ENCODE measurements around the gene MARCHF11.

The MARCHF11 gene

DNA sequence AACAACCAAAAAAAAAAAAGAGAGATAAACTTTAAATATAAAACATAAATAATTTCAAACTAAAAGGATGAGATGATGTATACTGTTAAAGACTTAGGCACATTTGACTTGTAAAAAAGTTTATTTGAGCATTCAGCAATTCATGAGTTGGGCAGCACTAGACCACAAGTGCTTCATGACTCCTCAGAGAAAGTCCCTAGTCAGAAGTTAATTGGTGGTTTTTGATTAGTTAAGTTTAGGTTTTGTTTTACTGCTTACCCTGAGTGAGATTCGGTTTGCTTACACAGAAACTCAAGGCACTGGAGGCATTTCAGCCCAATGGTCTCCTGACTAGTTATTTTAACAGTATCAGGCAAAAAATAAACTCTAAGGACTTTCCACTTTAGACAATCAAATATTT lies 129.2 kb downstream of the MARCHF11 start:
- DNase-seq = no peak

DNA sequence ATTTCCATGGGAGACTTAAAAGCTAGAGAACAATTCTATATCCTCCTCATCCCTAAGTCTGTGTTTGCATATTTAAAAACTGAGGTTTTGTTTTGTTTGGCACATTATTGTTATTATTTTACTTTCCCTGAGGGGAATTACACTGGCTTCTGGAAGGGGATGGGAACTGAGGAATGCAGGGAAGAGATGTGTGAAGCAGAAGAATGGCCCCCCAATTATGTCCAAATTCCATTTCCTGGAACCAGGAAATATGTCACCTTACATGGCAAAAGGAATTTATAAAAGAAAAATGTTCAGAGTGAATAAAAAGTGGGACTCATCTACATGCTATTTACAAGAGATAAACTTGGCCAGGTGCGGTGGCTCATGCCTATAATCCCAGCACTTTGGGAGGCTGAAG lies 129.8 kb downstream of the MARCHF11 start:
- DNase-seq = no peak

DNA sequence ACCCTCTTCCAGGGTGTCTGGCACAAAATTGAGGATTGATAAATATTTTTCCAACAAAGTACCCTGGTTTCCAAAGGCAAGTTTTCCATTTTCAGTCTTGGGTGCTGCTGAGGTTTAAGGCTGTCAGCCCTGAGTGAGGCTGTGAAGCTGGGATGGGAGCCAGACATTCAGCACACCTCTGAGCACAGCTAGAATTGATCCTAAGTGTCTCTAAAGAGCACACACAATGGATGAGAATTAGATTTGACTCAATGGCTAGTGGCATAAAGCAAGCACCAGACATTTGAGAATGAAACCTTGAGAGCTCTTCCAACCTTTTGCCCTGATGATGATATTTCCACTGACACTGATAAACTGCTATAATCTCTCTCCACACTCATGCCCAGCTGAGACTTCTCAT lies 131.5 kb downstream of the MARCHF11 start:
- no peak for DNase-seq

DNA sequence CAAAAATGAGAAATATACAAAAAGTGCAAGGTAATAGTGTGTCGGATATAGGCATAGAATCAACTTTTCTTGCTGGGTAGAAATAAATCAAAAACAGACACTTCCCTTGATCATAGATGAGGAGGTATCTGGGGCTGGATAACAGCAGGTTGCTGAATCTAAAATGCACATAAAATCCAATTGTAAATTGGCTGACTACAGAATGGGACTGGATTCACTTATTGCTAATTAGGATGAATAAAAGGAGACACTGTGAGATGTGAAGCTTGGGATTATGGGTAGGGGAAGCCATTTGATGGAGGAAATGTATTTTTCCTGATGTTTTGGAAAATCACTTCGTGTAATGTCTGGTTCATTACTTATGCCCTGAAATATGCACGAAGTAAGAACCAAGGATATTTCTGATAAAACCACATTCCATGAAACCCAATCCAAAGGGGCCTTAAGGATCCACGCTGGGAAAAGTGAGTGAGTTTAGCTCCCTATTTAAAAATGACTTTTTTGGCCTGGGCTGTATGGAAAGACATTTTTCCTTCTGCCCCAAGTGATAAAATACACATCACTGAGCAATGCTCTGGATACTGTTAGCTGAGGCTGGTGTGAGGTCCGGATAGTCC lies 136.1 kb downstream of the MARCHF11 start:
- no peak for DNase-seq

DNA sequence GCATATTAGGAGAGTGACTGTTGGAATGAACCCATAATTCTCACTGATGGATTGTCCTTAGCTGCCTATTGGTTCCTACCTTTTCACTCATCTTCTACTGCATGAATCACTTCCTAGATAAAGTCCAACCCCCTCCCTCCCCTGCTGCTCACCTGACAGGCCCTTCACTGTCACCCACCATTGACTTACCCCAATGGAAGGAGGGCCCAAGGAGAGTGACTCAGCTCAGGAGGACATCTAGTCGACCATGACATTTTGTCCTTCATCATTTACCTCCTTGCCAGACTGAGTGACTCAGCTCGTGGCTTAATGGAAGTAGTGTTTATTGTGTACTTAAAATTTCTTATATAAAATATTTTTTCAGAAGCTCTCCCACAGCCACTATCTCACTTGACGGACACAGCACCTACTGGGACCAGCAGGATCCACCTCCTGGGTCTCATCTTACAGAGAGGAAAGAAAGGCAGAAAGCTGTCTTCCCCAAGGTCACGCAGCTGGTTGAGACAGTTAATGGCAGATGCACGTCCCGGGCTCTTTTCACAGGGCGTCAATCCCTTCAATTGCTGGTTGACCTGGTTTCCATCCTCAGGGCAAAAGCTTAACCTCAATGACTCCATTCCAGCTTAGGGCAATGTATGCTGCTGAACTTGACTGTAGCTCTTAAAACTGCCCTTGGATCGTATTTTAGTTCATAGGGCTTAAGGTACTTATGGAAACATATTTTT lies 142.3 kb downstream of the MARCHF11 start:
- DNase-seq = no peak

DNA sequence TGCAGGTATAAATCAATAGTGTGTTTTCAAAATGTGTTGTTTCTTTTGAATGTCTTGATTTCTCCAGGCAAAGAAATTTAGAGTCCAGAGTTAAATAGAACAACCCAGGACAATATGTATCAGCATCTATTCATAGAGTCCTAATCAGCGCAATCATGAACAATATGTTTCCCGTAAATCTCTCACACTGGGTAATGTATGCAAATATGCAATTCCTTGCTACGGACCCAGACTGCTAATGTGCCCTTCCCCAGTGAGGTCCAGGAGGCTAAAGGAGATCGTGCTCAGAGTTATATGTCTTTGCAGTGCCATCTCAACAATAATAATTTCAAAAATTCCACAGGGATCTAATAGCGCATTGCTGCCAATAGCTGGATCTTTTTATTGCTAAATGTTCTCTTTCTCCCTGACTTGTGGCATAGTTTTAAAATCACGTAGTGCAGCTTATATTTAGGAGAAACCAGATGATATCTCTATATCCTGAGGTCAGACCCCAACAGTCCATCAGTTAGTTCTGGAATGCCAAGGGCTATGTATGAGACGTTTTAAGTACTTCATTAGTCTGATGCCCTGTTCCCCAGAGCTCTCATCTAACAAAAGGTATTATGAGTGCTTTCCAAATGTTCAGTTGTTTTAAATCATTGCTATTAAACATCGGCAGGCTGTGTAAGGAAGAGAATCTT lies 145.1 kb downstream of the MARCHF11 start:
- no peak for DNase-seq

DNA sequence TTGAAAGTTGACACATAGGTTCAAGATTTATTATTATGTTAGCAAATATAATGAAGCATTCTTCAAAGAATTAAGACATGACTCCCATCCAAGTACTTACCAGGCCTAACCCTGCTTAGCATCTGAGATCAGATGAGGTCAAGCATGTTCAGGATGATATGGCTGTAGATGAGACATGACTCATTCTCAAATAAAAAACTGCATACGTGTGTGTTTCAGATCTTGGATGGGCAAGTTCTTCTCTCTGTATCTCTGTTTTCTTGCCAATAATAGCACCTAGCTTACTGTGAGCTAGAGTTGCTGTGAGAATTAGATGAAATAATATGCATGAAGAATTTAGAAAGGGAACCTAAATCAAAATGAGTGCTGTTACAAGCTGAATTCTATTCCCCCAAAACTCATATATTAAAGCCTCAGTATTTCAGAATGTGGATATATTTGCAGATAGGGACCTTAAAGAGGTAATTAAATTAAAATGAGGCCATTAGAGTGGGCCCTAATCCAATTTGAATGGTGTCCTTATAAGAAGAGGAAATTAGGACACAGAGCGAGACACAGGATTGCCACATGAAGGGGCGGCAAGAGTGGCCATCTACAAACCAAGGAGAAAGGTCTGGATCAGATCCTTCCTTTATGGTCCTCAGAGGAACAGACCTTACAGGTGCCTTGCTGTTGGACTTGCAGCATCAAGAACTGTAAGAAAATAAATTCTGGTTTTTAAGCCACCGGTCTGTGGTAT lies 146.2 kb downstream of the MARCHF11 start:
- DNase-seq = no peak

DNA sequence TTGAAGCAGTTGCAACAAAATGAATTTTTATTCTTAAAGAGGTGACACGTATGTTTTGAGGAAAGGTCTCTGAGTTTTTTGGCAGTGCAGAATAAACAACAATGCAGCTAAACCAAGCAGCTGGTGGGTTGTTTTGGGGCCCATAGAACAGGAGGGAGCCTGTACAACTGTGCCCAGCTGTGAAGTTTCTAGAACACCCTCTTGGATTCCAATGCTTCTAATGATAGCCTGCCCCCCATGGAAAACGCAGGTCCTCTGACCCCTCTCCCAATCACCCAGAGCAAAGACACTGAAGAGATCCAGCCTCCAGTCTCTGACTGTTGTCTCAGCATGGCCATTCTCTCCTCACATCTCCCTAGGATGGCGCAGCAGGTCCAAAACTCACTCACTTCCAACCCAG lies 150.9 kb downstream of the MARCHF11 start:
- DNase-seq = no peak

DNA sequence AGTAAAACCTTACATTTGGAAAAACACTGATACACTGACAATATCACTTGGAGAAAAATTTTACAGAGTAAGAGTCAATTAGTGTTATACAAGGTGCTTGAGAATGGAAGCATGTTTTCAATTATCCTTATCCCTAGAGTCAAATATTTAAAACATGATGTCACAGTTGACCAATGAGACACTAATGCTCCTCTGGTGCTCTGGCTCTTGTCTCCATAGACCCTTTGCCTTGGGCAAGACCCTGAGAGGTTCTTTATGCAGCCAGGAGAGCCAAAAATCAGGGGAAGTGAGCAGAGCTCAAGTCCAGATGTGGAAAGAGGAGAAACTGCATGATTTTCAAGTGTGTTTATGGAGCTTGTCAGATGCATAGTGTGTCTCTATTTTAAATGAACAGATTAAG lies 153.9 kb downstream of the MARCHF11 start:
- no peak for DNase-seq

DNA sequence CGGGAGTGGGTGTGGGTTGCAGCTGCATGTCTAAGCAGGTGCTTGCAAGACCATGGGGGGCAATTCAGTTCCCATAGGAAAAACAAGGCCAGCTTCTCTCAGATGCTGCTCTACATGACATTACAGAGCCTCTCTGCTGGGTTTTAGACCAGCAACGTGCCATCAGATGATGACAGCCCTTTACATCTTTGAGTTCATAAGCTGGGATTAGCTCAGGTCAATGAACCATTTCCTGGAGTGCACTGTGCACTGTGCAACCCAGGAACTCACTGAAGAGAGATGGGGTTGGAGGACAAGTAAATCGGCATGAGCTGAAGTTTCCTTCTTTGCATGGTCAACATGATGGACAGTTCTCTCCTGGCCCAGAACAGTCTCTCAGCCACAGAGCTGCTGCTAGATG lies 160.6 kb downstream of the MARCHF11 start:
- no peak for DNase-seq

DNA sequence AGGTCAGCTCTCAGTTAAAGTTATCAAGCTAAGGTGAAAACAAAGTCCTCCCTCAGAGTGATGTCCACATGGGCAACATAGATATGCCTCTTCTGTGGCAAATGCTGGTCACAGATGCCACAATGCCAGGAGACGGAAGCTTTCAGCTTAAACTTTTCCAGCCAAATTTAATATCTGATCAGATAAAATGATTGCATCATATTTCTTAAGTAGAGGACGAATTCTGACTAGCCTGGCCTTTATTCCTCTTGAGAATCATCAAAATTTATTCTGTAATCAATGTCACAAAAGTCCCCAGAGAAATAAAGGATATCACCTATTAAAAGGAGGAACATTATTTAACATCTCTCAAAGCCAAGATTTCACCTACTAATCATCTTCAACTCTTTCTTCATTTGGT lies 161.9 kb downstream of the MARCHF11 start:
- DNase-seq = no peak

All from stimulated activated naive CD4-positive, alpha-beta T cell (primary cell).